ENCODE results near the gene LRRC4C.
"Not testable (repeated sequence)": the region's sequence is repeated elsewhere in the genome, so short reads cannot be mapped to it uniquely, and the experiment has no call there.

LRRC4C gene

DNA sequence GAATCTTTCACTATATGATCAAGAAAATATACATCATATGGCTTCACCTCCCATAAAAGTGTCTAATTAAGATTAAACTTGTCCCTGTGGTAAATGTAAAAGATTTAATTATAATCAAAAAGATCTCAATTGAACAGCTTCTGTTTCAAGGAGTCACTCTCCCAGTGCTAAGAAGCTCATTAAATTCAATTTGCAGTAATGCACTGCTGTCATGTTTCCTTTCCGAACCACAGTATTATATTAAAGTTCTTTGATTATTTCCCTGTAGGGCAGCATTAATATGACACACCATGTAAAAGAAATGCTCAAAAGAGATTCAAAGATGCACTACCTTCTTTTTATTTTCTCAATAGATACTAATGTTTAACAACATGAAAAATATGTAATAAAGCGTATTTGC lies 758.4 kb downstream of the LRRC4C start:
- no peak for DNase-seq (ENCODE audit: low read depth, low spot score)

DNA sequence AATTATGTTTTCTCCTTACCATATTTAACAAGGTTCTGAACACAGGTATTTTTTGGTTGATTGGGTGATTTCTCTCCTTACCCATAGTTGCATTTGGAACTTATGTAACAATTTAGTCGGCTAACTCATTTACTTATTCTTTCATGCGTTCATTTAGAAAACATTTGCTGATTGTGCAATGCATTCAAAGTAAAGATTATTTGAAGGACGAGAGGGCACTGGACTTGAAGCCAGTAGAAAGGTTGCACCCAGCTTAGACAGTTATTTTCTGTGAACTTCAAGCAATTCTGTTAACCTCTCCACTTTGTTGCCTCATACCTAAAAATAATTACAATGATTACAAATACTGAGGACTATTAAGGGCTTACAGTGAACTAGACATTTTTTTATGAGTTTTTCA lies 769.6 kb downstream of the LRRC4C start:
- no peak for DNase-seq (ENCODE audit: low read depth, low spot score)

DNA sequence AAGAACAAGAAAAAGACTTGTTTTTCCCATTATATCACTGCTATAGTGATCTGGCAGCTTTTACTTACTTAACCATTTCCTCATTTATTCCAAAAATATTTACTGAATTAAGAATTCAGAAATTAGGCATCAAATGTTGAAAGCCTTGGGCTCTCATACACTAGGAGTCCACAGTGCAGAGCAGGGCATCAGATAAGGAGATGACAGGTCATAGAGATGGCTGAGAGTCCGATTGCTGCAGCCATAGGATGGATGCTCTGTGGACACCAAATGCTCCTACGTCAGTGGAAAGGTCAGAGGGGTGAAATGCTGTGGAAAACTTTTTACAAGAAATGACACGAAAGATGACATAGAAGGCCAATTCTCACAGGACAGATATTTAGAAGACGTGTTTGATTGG lies 771.1 kb downstream of the LRRC4C start:
- no peak for DNase-seq (ENCODE audit: low read depth, low spot score)

DNA sequence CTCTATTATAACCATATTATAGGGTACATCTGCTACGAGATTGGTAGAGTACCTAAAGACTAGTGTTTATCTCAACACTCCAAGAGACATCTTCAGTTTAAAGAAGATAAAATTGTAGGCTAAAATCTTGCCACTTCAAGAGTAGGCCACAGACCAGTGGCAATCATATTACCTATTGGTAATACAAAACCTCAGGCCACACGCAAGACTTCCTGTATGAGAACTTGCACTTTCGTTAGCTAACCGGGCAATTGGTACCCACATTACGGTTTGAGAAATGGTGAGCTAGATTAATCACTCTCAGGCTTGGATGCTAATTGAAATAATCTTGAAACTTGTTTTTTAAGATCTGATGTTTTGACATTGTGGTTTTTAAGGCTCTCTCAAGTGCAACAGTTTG lies 772.7 kb downstream of the LRRC4C start:
- no peak for DNase-seq (ENCODE audit: low read depth, low spot score)

DNA sequence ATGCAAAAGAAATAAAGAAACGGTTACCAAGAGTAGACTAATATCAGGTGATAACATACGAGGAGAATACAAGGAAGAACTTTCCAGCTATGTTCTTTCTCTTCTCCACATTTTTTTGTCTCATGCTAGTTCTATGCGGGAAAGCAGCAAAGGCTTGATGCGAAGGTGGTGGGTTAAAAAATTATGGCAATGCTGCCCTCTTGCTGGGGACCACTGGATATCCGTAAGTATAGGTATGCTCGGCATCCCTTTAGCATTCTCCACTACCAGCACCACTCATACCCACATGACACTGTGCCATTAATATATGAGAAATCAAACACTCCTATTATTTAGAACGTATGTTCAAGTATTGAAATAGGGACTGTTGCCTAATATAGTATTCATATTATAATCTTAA lies 776.4 kb downstream of the LRRC4C start:
- no peak for DNase-seq (ENCODE audit: low read depth, low spot score)

DNA sequence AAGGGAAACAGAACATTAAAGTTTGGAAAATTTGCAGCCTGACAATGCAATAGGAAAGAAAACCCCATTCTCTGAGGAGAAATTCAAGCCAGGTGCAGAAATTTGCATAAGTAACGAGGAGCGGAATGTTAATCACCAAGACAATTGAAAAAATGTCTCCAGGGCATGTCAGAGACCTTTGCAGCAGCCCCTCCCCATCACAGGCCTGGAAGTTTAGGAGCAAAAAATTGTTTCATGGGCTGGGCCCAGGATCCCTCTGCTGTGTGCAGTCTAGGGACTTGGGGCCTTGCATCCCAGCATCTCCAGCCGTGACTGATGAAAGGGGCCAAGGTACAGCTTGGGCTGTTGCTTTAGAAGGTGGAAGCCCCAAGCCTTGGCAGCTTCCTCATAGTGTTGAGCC lies 780.2 kb downstream of the LRRC4C start:
- DNase-seq (ENCODE audit: low read depth, low spot score) = no peak

DNA sequence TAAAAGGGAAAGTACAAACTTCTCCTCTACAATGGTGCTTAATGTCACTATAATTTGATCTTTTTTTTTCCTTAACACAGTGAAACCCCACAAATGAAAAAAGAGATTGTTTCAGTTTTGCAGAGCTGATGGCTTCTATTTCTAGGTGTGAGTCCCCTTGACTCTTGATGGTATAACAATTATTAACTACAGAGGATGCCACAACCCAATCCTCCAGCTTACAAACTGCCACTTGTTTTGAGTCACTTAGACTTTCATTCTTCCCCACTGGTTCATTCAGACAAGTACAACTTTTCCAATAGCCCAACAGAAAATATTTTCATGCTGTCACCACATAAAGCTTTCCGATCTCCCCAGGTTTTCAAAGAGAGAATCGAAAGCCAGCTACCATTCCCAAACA lies 812.2 kb downstream of the LRRC4C start:
- no peak for DNase-seq (ENCODE audit: low read depth, low spot score)

DNA sequence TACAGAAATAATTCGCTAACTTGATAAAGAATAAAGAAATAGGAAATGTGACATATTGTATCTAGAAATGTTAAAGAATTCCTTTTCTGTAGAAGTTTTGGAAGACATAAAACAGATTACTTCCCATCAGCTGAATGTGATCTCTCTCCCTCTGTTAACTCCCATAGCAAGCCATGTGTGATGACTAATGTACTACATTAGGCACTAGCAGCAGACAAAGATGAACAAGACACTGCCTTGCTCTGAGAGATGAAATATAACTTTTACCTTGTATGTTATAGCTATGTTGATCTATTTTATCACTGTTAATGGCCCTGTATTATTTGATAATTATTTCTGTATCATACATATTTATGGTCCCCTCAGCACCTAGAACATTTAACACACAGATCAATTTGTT lies 817.2 kb downstream of the LRRC4C start:
- no peak for DNase-seq (ENCODE audit: low read depth, low spot score)

DNA sequence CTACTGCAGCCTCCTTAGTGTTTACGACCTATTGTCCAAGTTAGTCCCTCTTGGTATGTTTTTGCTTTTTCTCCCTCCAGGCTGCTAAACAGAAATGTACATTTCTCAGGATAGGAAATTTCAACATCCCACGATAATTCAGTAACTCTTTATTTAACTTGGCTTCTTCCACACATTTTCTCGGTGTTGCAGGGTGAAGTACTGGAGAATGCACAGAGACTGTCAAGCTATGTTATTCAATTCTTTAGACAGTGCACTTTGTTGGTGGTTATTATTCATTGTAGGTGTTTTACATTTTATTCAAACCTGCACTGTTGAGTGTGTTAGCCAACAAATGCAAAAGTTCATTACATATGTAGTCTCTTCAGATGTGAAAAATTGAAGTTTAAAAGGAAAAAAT lies 839.8 kb downstream of the LRRC4C start:
- DNase-seq (ENCODE audit: low read depth, low spot score) = no peak

DNA sequence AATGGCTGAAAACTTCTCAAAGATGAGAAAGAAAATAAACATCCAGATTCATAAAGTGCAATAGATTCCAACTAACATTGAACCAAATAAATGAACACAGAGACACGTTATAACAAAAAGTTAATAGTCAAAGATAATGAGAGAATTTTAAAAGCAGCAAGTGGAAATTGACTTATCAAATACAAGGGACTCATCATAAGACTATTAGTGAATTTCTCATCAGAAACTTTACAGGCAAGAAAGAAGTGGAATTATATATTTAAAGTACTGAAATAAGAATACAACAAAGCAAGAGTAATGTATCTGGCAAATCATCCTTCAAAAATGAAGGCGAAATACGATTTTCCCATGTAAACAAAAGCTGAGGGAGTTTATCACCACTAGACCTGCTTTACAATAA lies 852.7 kb downstream of the LRRC4C start:
- no peak for DNase-seq (ENCODE audit: low read depth, low spot score)

DNA sequence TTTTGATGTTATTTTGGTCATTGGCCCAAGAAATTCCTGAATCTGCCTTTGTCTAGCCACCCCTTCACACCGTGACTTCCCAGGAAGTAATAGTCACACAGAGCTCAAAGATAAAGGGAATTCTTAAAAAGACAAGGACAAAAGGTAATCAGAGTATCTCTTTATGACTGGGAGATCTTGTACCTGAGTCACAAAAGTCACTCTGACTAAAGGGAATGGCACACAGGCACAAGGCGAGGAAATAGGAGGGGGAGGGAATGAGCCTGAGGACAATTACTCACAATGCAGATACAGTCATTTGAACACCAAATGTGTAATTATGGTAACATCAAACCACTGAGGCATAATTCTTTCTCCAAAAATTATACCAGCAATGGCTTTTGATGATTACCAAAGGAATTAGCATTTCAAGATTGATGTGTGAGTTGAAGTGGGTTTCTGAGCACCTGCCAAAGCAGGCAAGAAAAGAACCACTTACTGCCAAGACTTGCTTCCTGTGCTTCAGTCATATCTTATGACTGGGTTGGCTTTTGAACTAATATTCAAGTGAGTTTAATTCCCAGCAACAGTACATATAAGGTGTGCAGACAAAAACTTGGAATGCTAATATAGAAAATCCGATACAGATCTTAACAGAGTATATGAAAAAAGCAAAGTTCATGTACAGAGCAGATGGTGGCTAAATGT lies 856.4 kb downstream of the LRRC4C start:
- DNase-seq (ENCODE audit: low read depth, low spot score) = no peak

DNA sequence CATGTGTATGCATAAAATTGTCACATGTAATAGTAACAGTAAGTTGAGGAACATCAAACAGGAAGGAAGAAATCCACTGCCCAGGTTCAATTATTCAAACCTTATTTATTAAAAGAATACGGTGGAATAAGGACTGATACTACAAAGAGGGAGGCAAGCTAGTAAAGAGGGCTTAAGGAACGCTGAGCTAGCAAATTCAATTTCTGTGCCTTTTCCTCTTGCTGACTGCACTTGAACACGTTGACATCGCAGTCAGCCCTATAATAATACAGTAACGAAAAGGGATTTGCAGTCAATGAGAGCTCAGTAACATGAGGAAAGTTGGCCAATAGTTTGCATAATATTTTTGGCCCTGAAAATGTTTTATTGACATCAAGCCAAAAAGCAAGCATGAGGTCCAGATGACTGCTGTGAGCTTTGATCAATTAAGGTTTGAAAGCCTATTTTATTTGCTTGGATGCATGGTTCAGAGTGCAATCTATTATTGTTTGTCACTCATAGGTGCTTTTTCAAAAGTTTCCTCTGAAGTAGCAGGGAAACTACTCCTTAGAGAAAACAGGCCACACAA lies 861.8 kb downstream of the LRRC4C start:
- DNase-seq (ENCODE audit: low read depth, low spot score) = no peak

DNA sequence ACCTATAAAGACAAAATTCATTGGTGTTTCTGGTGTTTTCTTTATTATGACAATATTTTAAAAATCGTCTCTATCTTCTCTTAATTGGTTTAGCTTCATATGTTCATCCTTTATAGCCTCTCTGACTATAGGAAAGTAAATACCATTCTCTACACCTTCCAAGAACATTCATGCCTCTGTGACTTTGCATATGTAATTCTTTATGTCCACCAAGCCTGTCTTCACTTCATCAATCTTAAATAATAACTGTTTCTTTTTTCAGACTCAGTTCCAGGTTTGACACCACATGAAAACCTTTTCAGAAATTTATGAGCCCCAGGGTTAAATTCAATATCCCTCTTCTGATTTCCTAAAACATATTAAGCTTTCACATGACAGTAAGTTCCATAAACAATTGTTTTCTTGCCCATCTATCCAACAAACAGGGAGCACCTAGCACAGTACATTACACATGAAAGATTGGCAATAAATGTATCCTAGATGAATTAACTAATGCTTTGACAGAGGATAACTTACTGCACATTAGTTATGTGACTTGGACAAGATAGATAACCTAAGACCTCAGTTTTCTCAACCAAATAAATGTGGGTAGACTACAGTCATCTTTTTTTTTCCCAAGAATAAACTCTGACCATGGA lies 886.1 kb downstream of the LRRC4C start:
- no peak for DNase-seq (ENCODE audit: low read depth, low spot score)

DNA sequence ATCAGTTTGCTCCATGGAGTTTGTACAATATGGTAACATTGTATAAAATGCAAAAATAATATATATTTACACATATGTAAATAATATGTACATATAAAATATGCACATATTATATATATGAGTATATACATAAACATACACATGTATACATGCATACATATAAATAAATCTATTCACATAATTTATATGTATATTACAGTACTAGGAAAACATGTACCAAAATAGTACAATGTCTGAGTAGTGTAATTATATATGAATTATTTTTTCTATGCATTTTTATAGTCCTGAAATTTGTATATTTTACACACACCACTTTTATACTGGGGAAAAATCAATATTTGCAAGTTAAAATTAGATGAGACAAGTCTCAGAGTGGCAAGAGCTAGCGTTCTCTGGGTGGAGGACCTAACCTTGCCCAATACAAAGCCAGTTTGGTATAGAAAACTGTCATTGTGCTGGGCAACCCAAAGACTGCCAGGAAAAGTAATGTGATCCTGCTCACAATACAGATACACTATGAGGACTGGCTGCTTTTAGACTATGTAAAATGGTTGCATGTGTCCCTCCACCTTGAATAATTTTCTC lies 889.4 kb downstream of the LRRC4C start:
- no peak for DNase-seq (ENCODE audit: low read depth, low spot score)

DNA sequence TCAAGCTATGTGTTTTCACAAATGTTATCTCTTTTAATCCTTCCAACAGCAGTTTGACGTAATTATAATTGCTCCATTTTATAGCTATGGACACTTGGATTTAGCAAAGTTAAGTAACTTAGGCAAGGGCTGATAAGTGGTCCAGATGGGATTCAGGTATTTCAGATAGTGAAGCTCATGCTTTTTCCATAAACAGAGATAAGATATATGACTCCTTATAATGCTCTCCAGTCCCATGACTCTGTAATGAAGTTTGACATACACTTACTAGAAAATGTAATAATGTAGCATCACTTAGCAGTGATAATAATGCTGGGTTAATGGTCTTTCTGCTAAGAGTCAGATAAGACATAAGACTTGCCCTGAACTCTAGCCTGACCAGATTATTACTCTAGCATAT lies 892.1 kb downstream of the LRRC4C start:
- DNase-seq (ENCODE audit: low read depth, low spot score) = no peak

DNA sequence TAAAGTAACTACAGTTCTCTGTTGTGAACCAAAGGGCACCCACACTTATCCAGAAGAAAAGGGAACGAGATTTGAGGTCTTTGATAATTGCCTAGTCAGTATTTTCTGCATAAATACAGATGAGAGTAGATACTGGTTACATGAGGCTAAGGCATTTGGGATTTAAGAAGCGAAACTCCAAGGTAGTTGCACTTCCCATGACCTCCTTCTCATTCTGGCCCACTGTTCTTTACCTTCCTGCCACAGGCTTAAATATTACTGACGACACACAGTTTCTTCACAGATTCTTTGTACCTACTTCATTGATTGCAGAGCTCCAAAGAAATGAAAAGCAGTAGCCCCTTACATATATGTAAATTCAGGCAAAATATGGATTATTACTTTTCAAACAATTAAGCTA lies 915.3 kb downstream of the LRRC4C start:
- no peak for DNase-seq (ENCODE audit: low read depth, low spot score)

DNA sequence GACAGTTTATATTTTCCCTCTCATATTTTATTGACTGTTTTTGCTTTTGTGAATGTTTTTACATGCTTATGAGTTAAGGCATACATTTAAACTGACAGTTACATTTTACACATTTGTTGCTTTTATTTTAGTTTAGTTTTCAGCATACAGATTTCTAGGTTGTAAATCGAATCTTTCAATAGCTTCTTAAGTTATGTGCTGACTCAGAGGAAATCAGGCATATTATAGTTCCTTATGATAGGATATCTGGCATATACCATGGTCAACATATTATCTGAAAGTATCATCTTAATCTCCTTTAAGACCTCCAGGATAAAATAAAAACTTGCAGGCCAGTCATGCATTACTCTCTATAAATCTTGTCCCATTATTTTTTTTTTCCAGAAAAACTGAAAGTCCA lies 916.6 kb downstream of the LRRC4C start:
- no peak for DNase-seq (ENCODE audit: low read depth, low spot score)

DNA sequence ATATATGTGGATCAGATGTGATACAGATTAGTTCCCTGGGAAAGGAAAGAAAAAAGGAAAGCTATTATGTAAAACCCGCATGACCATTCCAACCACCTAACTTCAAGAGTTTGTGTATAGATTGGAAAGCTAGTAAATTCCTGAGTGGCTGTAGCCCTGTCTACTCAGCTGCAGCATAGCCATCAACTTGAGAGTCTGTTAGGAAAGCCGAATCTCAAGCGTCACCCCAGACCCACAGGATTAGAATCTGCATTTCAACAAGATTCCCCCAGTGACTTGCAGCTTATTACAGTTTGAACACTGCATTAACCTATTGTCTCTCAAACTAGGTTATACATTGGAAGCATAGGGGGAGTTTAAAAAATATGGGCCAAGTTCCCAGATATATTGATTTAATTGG lies 921.7 kb downstream of the LRRC4C start:
- no peak for DNase-seq (ENCODE audit: low read depth, low spot score)

DNA sequence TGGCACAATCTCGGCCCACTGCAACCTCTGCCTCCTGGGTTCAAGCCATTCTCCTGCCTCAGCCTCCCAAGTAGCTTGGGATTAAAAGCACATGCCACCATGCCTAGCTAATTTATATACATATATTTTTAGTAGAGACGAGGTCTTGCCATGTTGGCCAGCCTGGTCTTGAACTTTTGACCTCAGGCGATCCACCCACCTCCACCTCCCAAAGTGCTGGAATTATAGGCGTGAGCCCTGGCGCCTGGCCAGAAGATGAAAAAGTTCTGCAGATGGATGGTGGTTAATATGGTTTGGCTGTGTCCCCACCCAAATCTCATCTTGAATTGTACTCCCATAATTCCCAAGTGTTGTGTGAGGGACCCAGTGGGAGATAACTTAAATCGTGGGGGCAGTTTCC lies 937.4 kb downstream of the LRRC4C start:
- not testable (repeated sequence) for DNase-seq (ENCODE audit: low read depth, low spot score)

DNA sequence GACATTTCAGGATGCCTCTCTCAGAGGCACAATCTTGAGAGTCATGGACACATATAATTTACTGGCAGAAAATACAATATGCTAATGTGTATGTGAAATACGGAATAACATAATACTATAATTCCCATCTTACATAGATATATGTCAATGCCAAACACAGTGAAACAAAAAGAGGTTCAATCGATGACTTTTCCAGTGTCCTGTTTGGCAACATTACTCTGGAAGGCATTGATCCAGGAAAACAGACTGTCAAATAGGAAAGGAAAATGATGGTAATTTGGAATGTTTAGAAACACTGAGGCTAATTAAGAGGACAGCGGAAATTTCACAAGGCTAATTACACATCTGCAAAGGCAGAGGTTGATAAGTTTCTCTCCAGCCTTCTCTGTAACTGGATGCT lies 942.3 kb downstream of the LRRC4C start:
- DNase-seq (ENCODE audit: low read depth, low spot score) = no peak

DNA sequence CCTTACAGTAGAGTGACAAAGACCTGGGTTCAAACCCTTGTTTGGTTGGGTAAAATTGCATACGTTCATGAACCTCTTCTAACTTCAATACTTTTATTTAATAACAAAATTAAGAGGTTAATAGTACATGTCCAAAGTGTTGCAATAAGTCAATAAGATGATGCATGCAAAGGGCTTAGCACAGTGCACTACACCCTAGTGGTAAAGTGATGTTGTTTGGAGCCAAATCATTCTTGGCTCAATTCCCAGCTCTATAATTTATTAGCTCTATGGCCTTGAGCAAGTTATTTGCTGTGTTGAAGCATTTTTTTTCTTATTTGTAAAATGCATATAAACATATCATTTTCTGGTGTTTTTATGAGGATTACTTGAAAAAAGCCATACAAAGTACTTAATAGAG lies 945.3 kb downstream of the LRRC4C start:
- no peak for DNase-seq (ENCODE audit: low read depth, low spot score)

DNA sequence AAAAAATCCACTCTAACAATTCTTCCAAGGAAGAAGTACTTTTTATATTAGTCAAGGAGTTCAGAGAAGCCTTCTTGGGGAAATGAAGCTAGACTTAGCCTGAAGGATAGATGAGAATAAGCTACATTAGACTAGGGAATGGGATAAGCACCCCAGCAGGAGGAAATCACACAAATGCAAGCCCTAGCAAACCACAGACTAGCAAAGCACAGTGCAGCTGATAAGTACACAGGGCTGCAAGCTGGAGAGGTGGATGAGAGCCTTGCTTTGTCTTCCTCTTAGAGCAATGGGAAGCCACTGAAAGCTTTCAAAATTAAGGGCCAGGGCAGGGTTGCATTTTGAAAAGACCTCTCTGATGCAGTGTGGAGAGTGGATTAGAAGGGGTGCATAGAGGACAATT lies 946.2 kb downstream of the LRRC4C start:
- no peak for DNase-seq (ENCODE audit: low read depth, low spot score)

DNA sequence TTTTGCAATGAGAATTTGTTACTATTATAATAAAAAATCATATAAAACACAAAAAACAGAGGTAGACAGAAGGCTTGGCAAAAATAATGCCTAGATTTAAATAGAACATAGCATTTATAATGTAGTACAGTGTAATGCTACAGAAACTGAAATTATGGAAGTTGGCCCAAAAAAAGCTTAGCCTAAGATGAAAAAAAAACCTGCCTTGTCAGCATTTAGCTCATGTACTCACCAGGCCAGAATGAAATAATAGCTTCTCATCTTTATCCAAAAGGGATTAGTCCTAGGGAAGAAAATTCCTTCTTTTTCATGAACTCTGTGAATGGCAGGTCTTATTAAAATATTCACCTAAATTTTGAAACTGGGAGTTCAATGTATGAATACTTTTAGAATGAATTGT lies 951.1 kb downstream of the LRRC4C start:
- DNase-seq (ENCODE audit: low read depth, low spot score) = no peak

All from brain pericyte (primary cell).